LoVo (cell line): Measurements from ENCODE around the gene DDT.
"Not testable (repeated sequence)": the region's sequence is repeated elsewhere in the genome, so short reads cannot be mapped to it uniquely, and the experiment has no call there.

Experiments
- DNase-seq: peaks from one replicate; pipeline ENCODE4 v3.0.0-alpha.2; 2016; ENCODE audit warnings: low spot score

Gene DDT

DNA sequence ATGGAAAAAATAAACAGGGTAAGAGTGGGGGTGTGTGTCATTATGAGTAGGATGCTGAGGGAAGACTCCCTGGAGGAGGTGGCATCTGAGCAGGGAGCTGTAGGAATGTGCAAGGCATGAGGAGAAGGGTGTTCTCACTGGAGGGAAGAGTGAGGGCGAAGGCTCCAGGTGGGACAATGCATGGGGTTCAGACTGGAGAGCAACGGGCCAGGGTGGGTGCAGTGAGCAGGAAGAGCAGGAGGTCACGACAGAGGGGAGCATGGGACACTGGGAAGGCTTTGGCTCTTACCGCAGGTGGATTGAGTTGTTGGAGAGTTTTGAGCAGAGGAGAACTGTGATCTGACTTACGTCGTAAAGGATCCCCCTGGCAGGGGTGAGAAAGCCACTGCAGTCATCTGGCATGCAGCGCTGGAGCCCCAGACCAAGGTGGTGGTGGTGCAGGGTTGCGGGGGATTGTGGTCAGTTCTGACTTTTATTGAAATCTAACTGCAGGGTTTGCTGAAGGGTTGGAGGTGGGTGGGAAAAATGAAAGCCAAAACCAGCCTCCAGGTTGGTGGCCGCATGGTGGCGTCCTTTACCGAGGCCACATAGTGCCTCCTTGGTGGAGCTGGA is 21.3 kb downstream of the DDT start:
- not testable (repeated sequence) for DNase-seq

DNA sequence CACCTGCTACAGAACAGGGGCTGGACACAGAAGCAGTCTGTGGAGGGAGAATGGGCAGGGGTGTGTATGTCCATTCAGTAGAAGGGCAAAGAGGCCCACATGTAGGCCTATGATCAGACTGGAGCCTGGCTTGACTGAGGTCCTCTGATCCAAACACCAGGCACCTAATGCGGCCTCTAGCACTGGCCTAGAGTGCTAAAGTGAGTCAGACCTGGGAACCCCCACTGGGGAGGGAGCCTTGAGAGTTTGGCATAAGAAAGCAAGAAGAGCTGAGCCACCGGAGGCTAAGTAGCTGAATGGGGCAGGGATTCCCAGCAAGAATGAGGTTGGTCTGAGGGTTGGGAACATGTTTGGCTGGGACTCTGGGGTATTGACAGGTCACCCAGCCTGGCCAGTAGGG is 22.9 kb downstream of the DDT start:
- not testable (repeated sequence) for DNase-seq

DNA sequence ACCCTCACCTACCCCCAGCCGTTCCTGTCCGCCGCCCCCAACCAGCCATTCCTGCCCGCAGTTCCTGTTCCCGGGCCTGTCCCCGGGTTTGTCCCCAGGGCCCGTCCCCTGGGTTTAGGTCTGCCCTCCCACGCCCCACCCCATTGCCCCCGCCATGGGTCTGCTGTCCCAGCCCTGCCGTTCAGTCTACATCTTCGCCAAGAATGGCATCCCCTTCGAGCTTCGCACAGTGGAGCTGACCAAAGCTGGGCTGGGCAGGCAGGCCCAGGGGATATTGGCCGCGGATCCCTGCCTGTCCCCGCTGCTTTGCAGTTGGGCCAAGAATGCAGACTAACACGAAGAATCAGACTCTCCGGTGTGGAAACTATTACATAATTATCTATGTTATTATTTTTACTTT is 24.5 kb downstream of the DDT start:
- DNase-seq: not testable (repeated sequence)

DNA sequence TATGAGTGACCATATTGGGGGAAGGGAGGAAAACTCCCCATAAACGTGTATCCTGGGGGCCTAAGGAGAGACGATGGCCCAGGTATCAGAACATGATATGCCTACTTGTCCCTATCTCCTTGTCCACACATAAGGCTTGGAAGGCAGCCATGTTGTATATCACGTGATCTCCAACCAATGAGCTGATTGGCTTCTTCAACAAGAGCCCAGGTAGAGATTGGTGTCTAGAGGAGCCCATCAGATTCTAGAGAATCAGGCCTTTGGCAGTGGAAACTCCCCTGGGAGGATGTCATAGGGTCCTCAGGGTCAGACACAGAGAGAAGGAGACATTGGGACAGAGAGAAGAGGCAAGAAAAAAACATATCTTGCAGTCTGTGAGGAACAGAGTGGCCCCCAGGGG is 26.9 kb downstream of the DDT start:
- DNase-seq: not testable (repeated sequence)

DNA sequence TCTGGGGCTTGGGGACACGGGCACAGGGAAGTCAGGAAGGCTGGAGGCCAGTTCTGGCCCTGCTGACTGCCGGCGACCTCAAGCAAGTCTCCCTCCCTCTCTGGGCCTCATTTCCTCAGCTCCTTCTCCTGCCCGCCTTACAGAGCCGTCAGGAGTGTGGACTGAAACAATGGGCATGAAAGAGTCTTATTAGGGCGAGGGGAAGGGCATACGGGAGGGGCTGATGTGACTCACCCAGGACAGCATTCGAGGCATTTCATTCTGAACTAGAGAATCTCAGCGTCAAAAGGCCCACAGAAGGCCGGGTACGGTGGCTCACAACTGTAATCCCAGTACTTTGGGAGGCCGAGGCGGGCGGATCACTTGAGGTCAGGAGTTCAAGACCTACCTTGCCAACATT is 34.1 kb downstream of the DDT start:
- DNase-seq: not testable (repeated sequence)

DNA sequence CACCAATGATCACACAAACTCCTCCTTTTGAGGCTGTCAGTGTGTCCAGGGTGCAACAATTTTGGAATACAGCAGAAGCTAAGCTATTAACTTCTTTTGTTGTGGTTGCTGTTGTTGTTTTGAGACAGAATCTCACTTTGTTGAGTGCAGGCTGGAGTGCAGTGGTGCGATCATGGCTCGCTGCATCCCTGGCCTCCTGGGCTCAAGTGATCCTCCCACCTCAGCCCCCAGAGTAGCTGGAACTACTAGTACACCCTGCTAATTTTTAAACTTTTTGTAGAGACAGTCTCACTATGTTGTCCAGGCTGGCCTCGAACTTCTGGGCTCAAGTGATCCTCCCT is 35.3 kb downstream of the DDT start:
- no peak for DNase-seq

DNA sequence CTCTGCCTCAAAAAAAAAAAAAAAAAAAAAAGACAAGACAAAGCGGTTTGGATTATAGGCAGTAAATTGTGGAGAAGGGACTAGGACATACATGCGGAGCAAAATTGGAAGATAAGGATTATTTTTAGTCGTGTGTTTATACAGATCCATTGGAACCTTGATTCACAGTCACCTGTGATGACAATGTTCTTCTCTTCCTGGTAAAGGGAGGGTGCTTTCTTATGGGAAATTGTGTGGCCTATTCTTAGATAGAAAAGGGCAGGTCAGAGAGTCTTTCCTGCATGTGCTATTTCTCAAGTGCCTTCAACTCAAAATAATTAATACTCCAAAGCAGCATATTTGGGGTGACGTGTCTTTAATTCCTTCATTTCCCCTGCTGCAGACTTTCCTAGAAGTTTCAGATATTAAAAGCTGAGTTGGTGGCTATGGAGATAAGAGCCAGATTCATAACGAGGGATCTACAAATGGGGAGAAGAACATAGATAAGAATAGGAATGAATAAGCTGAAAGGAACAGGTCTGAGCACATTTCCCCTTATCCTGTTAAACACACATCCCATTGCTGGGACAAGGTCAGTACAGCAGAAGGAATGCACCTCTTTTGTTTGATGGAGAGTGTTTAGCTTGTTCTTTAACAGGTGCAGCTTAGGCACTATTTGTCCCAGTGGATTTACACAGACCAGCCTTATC is 35.8 kb downstream of the DDT start:
- DNase-seq: no peak

DNA sequence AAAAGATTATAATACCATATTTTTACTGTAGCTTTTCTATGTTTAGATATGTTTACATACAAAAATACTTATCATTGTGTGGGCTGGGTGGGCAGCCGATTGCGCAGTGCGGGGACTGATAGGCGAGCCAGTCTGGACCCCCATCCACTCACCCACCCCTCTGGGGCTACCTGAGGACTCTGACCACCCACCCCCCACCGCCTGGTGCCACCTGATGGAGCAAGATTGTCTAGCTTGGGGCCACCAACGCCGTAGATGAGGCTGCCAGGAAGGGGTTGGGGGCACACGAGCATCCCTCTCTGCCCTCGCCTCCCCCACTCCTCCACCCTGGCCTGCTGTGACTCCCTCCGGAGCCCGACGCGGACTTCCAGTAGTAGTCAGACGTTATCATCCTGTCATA is 47.7 kb downstream of the DDT start:
- DNase-seq: no peak

DNA sequence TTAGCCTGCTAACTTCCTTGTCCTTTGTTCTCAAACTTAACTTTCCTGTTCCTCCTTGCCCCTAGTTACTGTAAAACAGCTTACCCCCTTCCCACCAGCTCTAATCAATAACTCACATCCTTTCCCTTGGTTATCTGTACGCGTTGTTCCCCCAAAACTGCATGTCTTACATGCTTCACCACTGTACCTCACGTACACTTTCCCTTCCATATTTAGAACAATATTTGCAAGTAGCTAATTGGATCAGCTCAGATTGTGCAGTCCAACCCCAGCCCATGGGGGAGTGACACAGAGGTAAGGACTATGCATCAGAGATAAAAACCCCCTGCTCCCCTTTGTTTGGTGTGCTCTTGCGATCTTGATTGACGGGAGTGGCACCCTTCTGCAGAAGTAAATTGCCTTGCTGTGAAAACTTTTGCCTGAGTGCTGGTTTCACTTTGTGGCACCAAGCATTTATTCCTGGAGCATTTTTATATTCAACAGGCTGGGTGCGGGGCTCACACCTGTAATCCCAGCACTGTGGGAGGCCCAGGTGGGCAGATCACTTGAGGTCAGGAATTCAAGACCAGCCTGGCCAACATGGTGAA is 49.1 kb downstream of the DDT start:
- no peak for DNase-seq

DNA sequence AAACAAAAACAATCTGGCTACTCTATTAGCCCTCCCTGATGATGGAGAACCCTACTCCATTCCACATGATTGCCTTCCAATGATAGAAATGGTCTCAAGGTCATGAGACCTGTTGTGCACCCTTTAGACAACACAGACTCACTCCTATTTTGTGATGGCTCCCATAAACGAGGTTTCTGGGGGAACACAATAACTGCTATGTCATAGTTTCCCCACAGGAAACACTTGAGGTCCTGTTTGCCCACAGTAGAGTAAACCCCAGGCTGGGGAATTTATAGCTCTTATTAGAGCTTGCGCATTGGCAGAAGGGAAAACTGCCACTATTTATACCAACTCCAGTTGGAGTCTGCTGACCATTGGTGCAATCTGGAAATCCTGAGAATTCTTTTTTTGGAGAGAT is 51.3 kb downstream of the DDT start:
- DNase-seq: no peak

DNA sequence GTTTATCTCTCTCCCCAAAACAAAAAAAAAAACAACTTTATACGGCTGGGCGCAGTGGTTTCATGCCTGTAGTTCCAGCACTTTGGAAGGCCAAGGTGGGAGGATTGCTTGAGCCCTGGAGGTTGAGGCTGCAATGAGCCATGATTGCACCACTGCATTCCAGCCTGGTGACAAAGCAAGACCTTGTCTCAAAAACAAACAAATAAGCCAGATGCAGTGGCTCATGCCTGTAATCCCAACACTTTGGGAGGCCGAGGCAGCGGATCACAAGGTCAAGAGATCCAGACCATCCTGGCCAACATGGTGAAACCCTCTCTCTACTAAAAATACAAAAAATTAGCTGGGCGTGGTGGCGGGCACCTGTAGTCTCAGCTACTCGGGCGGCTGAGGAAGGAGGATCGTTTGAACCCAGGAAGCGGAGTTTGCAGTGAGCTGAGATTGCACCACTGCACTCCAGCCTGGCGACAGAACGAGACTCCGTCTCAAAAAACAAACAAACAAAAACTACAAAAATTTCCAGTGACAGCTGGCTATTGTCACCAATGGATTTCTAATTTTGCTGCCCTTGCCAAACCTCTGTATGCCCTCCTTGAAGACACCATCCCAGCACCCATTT is 52.5 kb downstream of the DDT start:
- DNase-seq: not testable (repeated sequence)
